A673 (cell line): Measurements from ENCODE around the gene KIAA1328. TPM values are rescaled to one million over a fixed set of nuclear protein-coding genes. Genes with fewer than 3 reads are reported as not detected.
A peak's percentile ranks its signal among the peaks of the same experiment; 100 is the strongest.

ENCODE experiments used
- BruUV-seq: library from RNA; stranded (reverse); fragments of 400-500 nt; replicated peaks from 2 replicates; lab custom pipeline; 2021; lab: Mats Ljungman, UMichigan
- CTCF ChIA-PET: fragments of 300-600 bp; sonication (Branson Sonifier 250); formaldehyde crosslinking; loops from one replicate; lab custom pipeline; 2022; ENCODE audit warnings: antibody characterized with exemption; lab: Charles Lee
- POLR2A ChIA-PET: fragments of 300-600 bp; sonication (Branson Sonifier 250); formaldehyde crosslinking; loops from one replicate; lab custom pipeline; 2022; ENCODE audit warnings: antibody characterized with exemption; ENCODE audit not compliant: low non-redundant PET; lab: Charles Lee
- DNase-seq: peaks from one replicate; pipeline ENCODE4 v3.0.0-alpha.2; 2015; ENCODE audit warnings: low spot score
- H3K27ac ChIP-seq: fragments of 200-600 bp; sonication (generic); 2 replicates; pipeline ENCODE4 v1.5.1; 2016; ENCODE audit warnings: mixed run types, low read depth, mild to moderate bottlenecking, mixed read lengths, antibody characterized with exemption, low read length; ENCODE audit not compliant: poor library complexity, severe bottlenecking
- H3K27me3 ChIP-seq: fragments of 200-600 bp; sonication (generic); replicated peaks from 2 replicates; pipeline ENCODE4 v1.6.1; 2017; ENCODE audit warnings: mixed run types, low read depth, mild to moderate bottlenecking, mixed read lengths, antibody characterized with exemption, low read length; ENCODE audit not compliant: insufficient read depth, poor library complexity
- H3K36me3 ChIP-seq: fragments of 200-600 bp; sonication (generic); 2 replicates; pipeline ENCODE4 v1.6.1; 2016; ENCODE audit warnings: mixed run types, mild to moderate bottlenecking, mixed read lengths, antibody characterized with exemption, low read length; ENCODE audit not compliant: insufficient read depth, poor library complexity, severe bottlenecking
- H3K4me1 ChIP-seq: fragments of 200-600 bp; sonication (generic); 2 replicates; pipeline ENCODE4 v1.6.1; 2017; ENCODE audit warnings: mixed run types, mild to moderate bottlenecking, mixed read lengths, antibody characterized with exemption, low read length; ENCODE audit not compliant: insufficient read depth, poor library complexity, severe bottlenecking
- H3K4me3 ChIP-seq: fragments of 200-600 bp; sonication (generic); 2 replicates; pipeline ENCODE4 v1.5.1; 2016; ENCODE audit warnings: low read depth, mixed run types, mild to moderate bottlenecking, mixed read lengths, low read length; ENCODE audit not compliant: poor library complexity, severe bottlenecking
- H3K9me3 ChIP-seq: fragments of 200-600 bp; sonication (generic); 2 replicates; pipeline ENCODE4 v1.6.1; 2016; ENCODE audit warnings: mixed run types, low read depth, mild to moderate bottlenecking, mixed read lengths, antibody characterized with exemption, low read length; ENCODE audit not compliant: poor library complexity, severe bottlenecking
- CTCF ChIP-seq: fragments of 300-800, 200-600 bp; sonication (generic); conservative IDR thresholded peaks from 2 replicates; pipeline ENCODE4 v1.5.1; 2017; ENCODE audit warnings: low read depth, mild to moderate bottlenecking, antibody characterized with exemption, low read length, moderate library complexity, mixed read lengths
- EZH2 ChIP-seq: fragments of 200-600 bp; sonication (generic); IDR thresholded peaks from 2 replicates; pipeline ENCODE4 v1.6.1; 2017; ENCODE audit warnings: borderline replicate concordance, low read depth, mild to moderate bottlenecking, mixed read lengths, antibody characterized with exemption, low read length; ENCODE audit not compliant: poor library complexity, severe bottlenecking
- intact Hi-C: fragments of 100-400 bp; cut with micrococcal nuclease; formaldehyde crosslinking; loops from one replicate; pipeline ENCODE4 v1.10.0; 2022; ENCODE audit not compliant: unreplicated experiment
- total RNA-seq: library from RNA; stranded (reverse); gene quantifications from 2 replicates; pipeline ENCODE4 v1.2.3, GENCODE V29; 2021

KIAA1328 gene
- total RNA-seq, 1 experiment from 2014 or later, result 6.5 TPM

- Histone ChIP-seq H3K4me3 (no peak overlapping the region), H3K9me3 (no peaks in the 10 kb centered on the region), H3K27me3 (no peaks in the 10 kb centered on the region), H3K36me3 (no peaks in the 10 kb centered on the region), H3K27ac (no peak overlapping the region), H3K4me1 (no peaks in the 10 kb centered on the region)
- no TSS peak for BruUV-seq
- TF ChIP-seq CTCF, result no peak
- no peak for TF ChIP-seq EZH2
- no peak for DNase-seq
- ChIA-PET CTCF (no interaction called here), POLR2A (no interaction called here)
- intact Hi-C loops, result no loop called here
Measured at GRCh38 chr18:37182340-37183135, 353.6 kb downstream of the KIAA1328 start.

GRCh38 chr18:37184209-37184868, 355.4 kb downstream of the KIAA1328 start:
- POLR2A ChIA-PET, result no interaction called here
- intact Hi-C loops, result no loop called here
- Histone ChIP-seq H3K4me1 (no peaks in the 10 kb centered on the region), H3K36me3 (no peaks in the 10 kb centered on the region), H3K4me3 (no peak overlapping the region), H3K27me3 (no peaks in the 10 kb centered on the region), H3K9me3 (no peaks in the 10 kb centered on the region), H3K27ac (no peak overlapping the region)
- DNase-seq, result no peak
- no TSS peak for BruUV-seq
- TF ChIP-seq EZH2, result no peak
- no peak for TF ChIP-seq CTCF
- CTCF ChIA-PET, result no interaction called here

DNA sequence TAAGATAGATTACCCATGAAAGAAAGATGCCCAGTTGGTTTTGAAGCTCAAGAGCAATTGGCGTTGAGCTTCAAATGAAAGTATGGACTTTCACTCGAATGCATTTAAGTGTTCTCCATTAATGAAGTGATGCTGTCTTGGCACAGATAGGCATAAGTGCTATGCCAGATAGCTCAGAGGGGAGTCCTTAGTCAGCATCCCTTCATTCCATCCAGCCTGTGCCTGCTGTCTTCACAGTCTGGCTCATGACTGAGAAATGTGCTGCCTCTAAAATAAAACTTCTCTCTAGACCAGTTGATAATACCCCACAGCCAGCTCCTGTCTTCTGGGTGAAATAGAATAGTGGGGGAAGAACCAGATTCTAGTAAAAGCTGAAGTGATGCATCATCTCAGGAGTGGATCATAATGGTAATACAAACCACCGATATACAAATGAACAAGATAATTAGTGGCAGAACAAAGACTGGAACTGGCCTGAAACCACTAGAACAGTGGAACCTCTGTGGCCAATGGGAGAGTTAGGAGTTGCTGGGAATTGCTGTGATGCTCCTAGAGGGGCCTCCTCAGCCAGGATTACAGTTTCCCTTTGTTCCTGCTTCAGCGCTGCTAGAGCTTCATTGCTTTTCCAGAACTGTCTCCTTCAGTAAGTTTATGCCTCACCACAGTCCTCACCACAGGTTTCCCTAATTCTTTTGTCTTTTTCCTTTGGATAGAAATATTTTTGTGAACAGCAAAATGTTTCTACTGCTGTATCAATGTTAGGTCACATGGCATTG, 359.3 kb downstream of the KIAA1328 start:
- TF ChIP-seq EZH2, result no peak
- TF ChIP-seq CTCF, result no peak
- POLR2A ChIA-PET, result no interaction called here

More for the DNA sequence above, 359.3 kb downstream of the KIAA1328 start:
- intact Hi-C loops, result no loop called here
- BruUV-seq, result no TSS peak
- H3K27ac ChIP-seq, result no peak overlapping the region
- DNase-seq, result peak; percentile 3
- H3K36me3 ChIP-seq, result no peaks in the 10 kb centered on the region
- CTCF ChIA-PET, result no interaction called here
- H3K9me3 ChIP-seq, result no peaks in the 10 kb centered on the region
- H3K4me1 ChIP-seq, result no peaks in the 10 kb centered on the region
- H3K4me3 ChIP-seq, result no peak overlapping the region
- H3K27me3 ChIP-seq, result no peaks in the 10 kb centered on the region
